ENCODE data around the gene CXCR2. TPM values are rescaled to one million over a fixed set of nuclear protein-coding genes. Genes with fewer than 3 reads are reported as not detected.

Gene CXCR2
- total RNA-seq, 1 experiment from 2014 or later, result 0.96 TPM

DNA sequence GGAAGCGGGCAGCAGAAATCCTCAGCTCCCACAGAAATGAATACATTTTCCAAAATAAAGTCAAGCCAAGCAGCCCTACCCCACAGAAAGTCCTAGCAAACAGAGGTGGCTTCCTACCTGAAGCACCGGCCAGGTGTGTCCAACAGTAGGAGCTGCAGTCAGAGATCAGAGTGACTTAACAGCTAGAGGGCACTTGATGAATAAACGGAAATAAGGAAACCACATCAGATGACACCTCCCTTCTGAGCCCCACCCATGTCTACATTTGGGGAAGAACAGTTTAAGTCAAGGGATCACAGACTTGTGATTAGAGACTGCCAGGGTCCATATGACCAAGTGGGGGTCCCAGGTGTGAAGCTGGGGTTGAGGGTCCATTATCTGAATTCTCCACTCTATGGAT is 41.0 kb downstream of the CXCR2 start, which contains the start of gene CXCR1:
CXCR1 (minus strand) TSS at position 172 of the 400 bp plus-strand sequence. CDS start 1,751 bp downstream, outside the sequence.
- H3K9me3 Mint-ChIP-seq, result peaks cover 10% of the 10 kb centered on the region
- DNase-seq (ENCODE audit: low spot score) (no peak), ATAC-seq (no peak)
- no peaks in the 10 kb centered on the region for H3K36me3 Mint-ChIP-seq
- no peak within 1 kb of the TSS for H3K27ac Mint-ChIP-seq
- peaks cover 11% of the 10 kb centered on the region for H3K27me3 Mint-ChIP-seq (ENCODE audit: low read depth)
- peaks cover 15% of the 10 kb centered on the region for H3K4me1 Mint-ChIP-seq
- no peak for TF ChIP-seq ELF4 (CRISPR knock-in tag; IDR thresholded peaks at IDR 0.05; ENCODE audit: low read depth)
- no peak within 1 kb of the TSS for H3K4me3 Mint-ChIP-seq
- CTCF ChIA-PET, result interaction anchor here (1.1 to 1.3 kb wide), 2 partner anchors 13 to 381 kb away, joined by 3 to 4 read pairs; no protein-coding TSS in a partner anchor
- POLR2A ChIA-PET, result no interaction called here

DNA sequence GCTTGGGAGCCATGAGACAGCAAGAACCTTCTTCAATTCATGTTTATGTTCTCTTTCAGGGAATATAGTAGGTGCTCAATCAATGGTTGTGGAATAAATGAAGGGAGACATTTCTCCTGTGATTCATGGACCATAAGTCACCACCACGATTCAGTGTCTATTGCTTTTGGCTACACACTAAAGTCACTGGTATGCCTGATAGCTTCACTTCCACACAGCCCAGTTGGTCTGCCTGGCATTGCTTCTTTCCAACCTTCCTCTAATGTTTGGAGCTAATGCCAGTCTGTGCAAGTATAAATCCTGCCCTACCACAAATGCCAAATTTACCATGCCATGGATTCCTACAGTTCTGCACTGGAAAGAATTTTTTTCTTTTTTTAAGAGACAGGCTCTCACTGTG is 42.2 kb downstream of the CXCR2 start:
- no peak for ATAC-seq
- peaks cover 8% of the 10 kb centered on the region; the same call in 1 of the 2 replicates for H3K27me3 Mint-ChIP-seq (ENCODE audit: low read depth)

DNA sequence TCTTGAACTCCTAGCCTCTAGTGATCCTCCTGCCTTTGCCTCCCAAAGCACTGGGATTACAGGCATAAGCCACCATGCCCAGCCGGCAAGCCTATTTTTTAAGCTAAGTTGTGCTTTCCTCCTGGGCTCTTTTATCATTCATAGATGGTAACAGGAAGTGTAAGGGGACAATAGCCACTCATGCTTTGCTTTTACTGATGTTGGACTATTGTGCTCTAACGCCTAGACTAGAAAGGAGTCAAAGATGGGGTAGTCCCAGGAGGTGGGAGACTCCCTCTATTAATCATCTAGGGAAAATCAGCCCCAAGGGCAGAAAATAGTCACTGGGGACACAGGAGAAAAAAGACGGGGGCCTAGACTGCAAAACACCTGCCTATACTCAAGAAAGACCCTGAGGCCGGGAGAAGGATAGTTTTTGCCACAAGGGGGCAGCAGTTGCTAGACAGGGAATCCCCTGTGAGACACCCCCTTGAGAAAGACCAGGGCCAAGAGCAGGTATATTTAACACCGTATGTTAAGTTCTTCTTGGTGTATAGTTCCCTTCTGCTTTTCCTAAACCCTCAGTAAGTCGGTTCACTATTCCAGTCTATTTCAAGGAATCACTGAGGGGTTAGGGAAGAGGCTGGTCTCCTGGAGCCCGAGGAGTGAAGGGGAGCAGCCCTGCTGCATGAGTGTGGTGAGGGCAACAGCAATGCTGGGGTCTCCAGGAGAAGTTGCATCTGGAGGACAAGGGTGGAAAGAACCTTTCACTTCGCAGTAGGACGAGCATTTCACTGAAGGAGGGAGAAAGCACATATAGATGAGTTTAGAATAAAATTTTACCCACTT is 43.0 kb downstream of the CXCR2 start:
- peaks cover 5% of the 10 kb centered on the region; the same call in 1 of the 2 replicates for H3K27me3 Mint-ChIP-seq (ENCODE audit: low read depth)
- CTCF ChIA-PET, result interaction anchor here (0.6 to 1.6 kb wide), 20 partner anchors 9 to 175 kb away, joined by 3 to 9 read pairs (median 4); partner anchors contain the start of genes ARPC2, CXCR2 and RUFY4
- DNase-seq (ENCODE audit: low spot score), result peak; percentile 85

More for the DNA sequence above, 42.2 kb downstream of the CXCR2 start:
- TF ChIP-seq RELA (CRISPR knock-in tag; IDR thresholded peaks at IDR 0.05; ENCODE audit: borderline replicate concordance), result no peak
- TF ChIP-seq TEAD4 (CRISPR knock-in tag; IDR thresholded peaks at IDR 0.05), result no peak
- no peak for TF ChIP-seq SMAD4 (CRISPR knock-in tag; IDR thresholded peaks at IDR 0.05)
- TF ChIP-seq, protein P1, sequence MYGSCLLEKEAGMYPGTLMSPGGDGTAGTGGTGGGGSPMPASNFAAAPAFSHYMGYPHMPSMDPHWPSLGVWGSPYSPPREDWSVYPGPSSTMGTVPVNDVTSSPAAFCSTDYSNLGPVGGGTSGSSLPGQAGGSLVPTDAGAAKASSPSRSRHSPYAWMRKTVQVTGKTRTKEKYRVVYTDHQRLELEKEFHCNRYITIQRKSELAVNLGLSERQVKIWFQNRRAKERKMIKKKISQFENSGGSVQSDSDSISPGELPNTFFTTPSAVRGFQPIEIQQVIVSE (CRISPR knock-in tag; IDR thresholded peaks at IDR 0.05; ENCODE audit: borderline replicate concordance), result no peak
- TF ChIP-seq, protein P2, sequence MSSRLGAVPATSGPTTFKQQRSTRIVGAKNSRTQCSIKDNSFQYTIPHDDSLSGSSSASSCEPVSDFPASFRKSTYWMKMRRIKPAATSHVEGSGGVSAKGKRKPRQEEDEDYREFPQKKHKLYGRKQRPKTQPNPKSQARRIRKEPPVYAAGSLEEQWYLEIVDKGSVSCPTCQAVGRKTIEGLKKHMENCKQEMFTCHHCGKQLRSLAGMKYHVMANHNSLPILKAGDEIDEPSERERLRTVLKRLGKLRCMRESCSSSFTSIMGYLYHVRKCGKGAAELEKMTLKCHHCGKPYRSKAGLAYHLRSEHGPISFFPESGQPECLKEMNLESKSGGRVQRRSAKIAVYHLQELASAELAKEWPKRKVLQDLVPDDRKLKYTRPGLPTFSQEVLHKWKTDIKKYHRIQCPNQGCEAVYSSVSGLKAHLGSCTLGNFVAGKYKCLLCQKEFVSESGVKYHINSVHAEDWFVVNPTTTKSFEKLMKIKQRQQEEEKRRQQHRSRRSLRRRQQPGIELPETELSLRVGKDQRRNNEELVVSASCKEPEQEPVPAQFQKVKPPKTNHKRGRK (CRISPR knock-in tag; IDR thresholded peaks at IDR 0.05; ENCODE audit: borderline replicate concordance), result no peak
- TF ChIP-seq, protein P3, sequence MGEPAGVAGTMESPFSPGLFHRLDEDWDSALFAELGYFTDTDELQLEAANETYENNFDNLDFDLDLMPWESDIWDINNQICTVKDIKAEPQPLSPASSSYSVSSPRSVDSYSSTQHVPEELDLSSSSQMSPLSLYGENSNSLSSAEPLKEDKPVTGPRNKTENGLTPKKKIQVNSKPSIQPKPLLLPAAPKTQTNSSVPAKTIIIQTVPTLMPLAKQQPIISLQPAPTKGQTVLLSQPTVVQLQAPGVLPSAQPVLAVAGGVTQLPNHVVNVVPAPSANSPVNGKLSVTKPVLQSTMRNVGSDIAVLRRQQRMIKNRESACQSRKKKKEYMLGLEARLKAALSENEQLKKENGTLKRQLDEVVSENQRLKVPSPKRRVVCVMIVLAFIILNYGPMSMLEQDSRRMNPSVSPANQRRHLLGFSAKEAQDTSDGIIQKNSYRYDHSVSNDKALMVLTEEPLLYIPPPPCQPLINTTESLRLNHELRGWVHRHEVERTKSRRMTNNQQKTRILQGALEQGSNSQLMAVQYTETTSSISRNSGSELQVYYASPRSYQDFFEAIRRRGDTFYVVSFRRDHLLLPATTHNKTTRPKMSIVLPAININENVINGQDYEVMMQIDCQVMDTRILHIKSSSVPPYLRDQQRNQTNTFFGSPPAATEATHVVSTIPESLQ (CRISPR knock-in tag; IDR thresholded peaks at IDR 0.05), result no peak
- TF ChIP-seq GTF2I (CRISPR knock-in tag; conservative IDR thresholded peaks at IDR 0.05), result no peak
- Mint-ChIP-seq H3K4me1 (peaks cover 15% of the 10 kb centered on the region), H3K4me3 (no peak overlapping the region), H3K27ac (no peak overlapping the region), H3K36me3 (no peaks in the 10 kb centered on the region), H3K9me3 (peaks cover 10% of the 10 kb centered on the region)
- DNase-seq (ENCODE audit: low spot score), result no peak
- ChIA-PET POLR2A (interaction anchor here (0.6 kb wide), 1 partner anchor 21 kb away, joined by 4 read pairs; no protein-coding TSS in a partner anchor), CTCF (interaction anchor here (0.6 to 1.6 kb wide), 20 partner anchors 8 to 382 kb away, joined by 3 to 9 read pairs (median 4); partner anchors contain the start of genes ARPC2, CXCR2 and RUFY4)

More for the DNA sequence above, 43.0 kb downstream of the CXCR2 start:
- Mint-ChIP-seq H3K4me1 (peaks cover 15% of the 10 kb centered on the region), H3K9me3 (peaks cover 10% of the 10 kb centered on the region), H3K4me3 (no peak overlapping the region), H3K27ac (no peak overlapping the region), H3K36me3 (no peaks in the 10 kb centered on the region)
- POLR2A ChIA-PET, result no interaction called here
- TF ChIP-seq NR2C2 (CRISPR knock-in tag; IDR thresholded peaks at IDR 0.05), result no peak
- TF ChIP-seq, protein P4, sequence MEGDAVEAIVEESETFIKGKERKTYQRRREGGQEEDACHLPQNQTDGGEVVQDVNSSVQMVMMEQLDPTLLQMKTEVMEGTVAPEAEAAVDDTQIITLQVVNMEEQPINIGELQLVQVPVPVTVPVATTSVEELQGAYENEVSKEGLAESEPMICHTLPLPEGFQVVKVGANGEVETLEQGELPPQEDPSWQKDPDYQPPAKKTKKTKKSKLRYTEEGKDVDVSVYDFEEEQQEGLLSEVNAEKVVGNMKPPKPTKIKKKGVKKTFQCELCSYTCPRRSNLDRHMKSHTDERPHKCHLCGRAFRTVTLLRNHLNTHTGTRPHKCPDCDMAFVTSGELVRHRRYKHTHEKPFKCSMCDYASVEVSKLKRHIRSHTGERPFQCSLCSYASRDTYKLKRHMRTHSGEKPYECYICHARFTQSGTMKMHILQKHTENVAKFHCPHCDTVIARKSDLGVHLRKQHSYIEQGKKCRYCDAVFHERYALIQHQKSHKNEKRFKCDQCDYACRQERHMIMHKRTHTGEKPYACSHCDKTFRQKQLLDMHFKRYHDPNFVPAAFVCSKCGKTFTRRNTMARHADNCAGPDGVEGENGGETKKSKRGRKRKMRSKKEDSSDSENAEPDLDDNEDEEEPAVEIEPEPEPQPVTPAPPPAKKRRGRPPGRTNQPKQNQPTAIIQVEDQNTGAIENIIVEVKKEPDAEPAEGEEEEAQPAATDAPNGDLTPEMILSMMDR (IDR thresholded peaks at IDR 0.05), result peak; percentile 72
- ATAC-seq, result peak; percentile 94
